GM12878 (cell line): Measurements from ENCODE around the gene KAT2A. TPM values are rescaled to one million over a fixed set of nuclear protein-coding genes. Genes with fewer than 3 reads are reported as not detected.

ENCODE experiments used
- ATAC-seq: fragments of 200-7000 bp; cut with Tn5 transposase; 3 replicates; pipeline ENCODE4 v1.9.1; 2020; ENCODE audit warnings: mild to moderate bottlenecking, moderate library complexity
- BruUV-seq: library from RNA; stranded (reverse); fragments of 400-500 nt; replicated peaks from 2 replicates; lab custom pipeline; 2021; lab: Mats Ljungman, UMichigan
- CTCF ChIA-PET: fragments of 300-600 bp; sonication (Branson Sonifier 250); formaldehyde crosslinking; extraction: SDS; loops from one replicate; lab custom pipeline; 2021; ENCODE audit warnings: inconsistent platforms; lab: Yijun Ruan, JAX
- POLR2A ChIA-PET: fragments of 350-600 bp; formaldehyde crosslinking; extraction: SDS; loops from one replicate; lab custom pipeline; 2021; ENCODE audit warnings: inconsistent platforms; lab: Charles Lee
- RAD21 ChIA-PET: fragments of 300-600 bp; sonication (Branson Sonifier 250); formaldehyde crosslinking; loops from one replicate; lab custom pipeline; 2023; ENCODE audit warnings: antibody characterized with exemption; ENCODE audit not compliant: unreplicated experiment; lab: Charles Lee
- SMC1A ChIA-PET: fragments of 300-600 bp; sonication (Branson Sonifier 250); formaldehyde crosslinking; loops from one replicate; lab custom pipeline; 2023; ENCODE audit not compliant: unreplicated experiment, uncharacterized antibody; lab: Charles Lee
- DNase-seq: peaks from one replicate; pipeline ENCODE4 v3.0.0-alpha.2; 2011; ENCODE audit warnings: low read depth, low spot score
- FAIRE-seq: peaks from 3 replicates; lab custom pipeline; 2011; peaks lifted over from hg19 to GRCh38; lab: Jason Lieb, UNC
- H2AFZ ChIP-seq: 2 replicates; pipeline ENCODE4 v1.6.0; 2011; ENCODE audit warnings: low read depth, low read length, control low read depth; ENCODE audit not compliant: control insufficient read depth
- H3K27ac ChIP-seq: 2 replicates; pipeline ENCODE4 v1.5.1; 2011; ENCODE audit warnings: control low read depth; ENCODE audit not compliant: control insufficient read depth, insufficient read depth
- H3K27me3 ChIP-seq, 2 experiments: replicated peaks in 1 of 2; 2 replicates each; pipeline versions ENCODE4 v1.6.0 to v1.6.1; 2011; ENCODE audit warnings: low read length in 1 of 2; ENCODE audit not compliant: control insufficient read depth in 2 of 2, insufficient read depth in 2 of 2
- H3K36me3 ChIP-seq, 2 experiments: 2 replicates each; pipeline ENCODE4 v1.5.1; 2011; ENCODE audit warnings: low read length in 1 of 2; ENCODE audit not compliant: control insufficient read depth in 2 of 2, insufficient read depth in 2 of 2
- H3K4me1 ChIP-seq: 2 replicates; pipeline ENCODE4 v1.6.1; 2011; ENCODE audit warnings: mild to moderate bottlenecking, low read length, moderate library complexity, mixed read lengths; ENCODE audit not compliant: control insufficient read depth, insufficient read depth
- H3K4me2 ChIP-seq: 2 replicates; pipeline ENCODE4 v1.6.0; 2011; ENCODE audit warnings: control low read depth; ENCODE audit not compliant: control insufficient read depth, insufficient read depth
- H3K4me3 ChIP-seq: fragments of 200-600 bp; sonication (generic); 2 replicates; pipeline ENCODE4 v1.5.1; 2016
- H3K79me2 ChIP-seq: 2 replicates; pipeline ENCODE4 v1.6.0; 2011; ENCODE audit warnings: low read length; ENCODE audit not compliant: control insufficient read depth, insufficient read depth
- H3K9ac ChIP-seq: 2 replicates; pipeline ENCODE4 v1.8.0; 2011; ENCODE audit warnings: low read length, control low read depth, mixed read lengths; ENCODE audit not compliant: control insufficient read depth, insufficient read depth
- H3K9me3 ChIP-seq: replicated peaks from 3 replicates; pipeline ENCODE4 v1.5.1; 2011; ENCODE audit warnings: mild to moderate bottlenecking, low read length; ENCODE audit not compliant: control insufficient read depth, insufficient read depth
- H4K20me1 ChIP-seq: 2 replicates; pipeline ENCODE4 v1.6.0; 2011; ENCODE audit not compliant: control insufficient read depth, insufficient read depth
- ATF2 ChIP-seq: IDR thresholded peaks from 2 replicates; pipeline ENCODE4 v1.6.1; 2012; ENCODE audit warnings: low read length, inconsistent platforms
- ATF3 ChIP-seq: IDR thresholded peaks from 2 replicates; pipeline ENCODE4 v1.6.1; 2011; ENCODE audit warnings: low read depth, mild to moderate bottlenecking, low read length, moderate library complexity, borderline replicate concordance; ENCODE audit errors: extremely low read depth
- CEBPB ChIP-seq, 2 experiments: fragments of 150-350 bp in 1 of 2; IDR thresholded peaks; 2 replicates each; pipeline ENCODE4 v1.6.1; 2012 to 2014; ENCODE audit warnings: low read depth in 2 of 2, low read length in 2 of 2, borderline replicate concordance in 1 of 2, inconsistent platforms in 1 of 2
- EGR1 ChIP-seq, 2 experiments: IDR thresholded peaks; 1 replicate in 1 of 2; 2 replicates in 1 of 2; pipeline ENCODE4 v1.6.1; 2011 to 2012; ENCODE audit warnings: low read depth in 2 of 2, low read length in 2 of 2, borderline replicate concordance in 1 of 2, mild to moderate bottlenecking in 1 of 2, moderate library complexity in 1 of 2
- ESRRA ChIP-seq: IDR thresholded peaks from 2 replicates; pipeline ENCODE4 v1.6.1; 2012; ENCODE audit warnings: mild to moderate bottlenecking, low read length, improper control_type of control experiment
- IKZF2 ChIP-seq, 2 experiments: fragments of 450-650 bp; IDR thresholded peaks; 2 replicates each; pipeline ENCODE4 v1.6.1; 2017; ENCODE audit warnings: mild to moderate bottlenecking in 2 of 2, moderate library complexity in 2 of 2
- MYB ChIP-seq: fragments of 150-350 bp; IDR thresholded peaks from 2 replicates; pipeline ENCODE4 v1.6.1; 2014; ENCODE audit warnings: mild to moderate bottlenecking, low read depth, low read length, borderline replicate concordance
- RELA ChIP-seq: fragments of 450-650 bp; IDR thresholded peaks from 2 replicates; pipeline ENCODE4 v1.8.0; 2014; ENCODE audit warnings: borderline replicate concordance; ENCODE audit not compliant: partially characterized antibody
- ZNF687 ChIP-seq: fragments of 450-650 bp; IDR thresholded peaks from 2 replicates; pipeline ENCODE4 v1.6.1; 2017; ENCODE audit warnings: mild to moderate bottlenecking, moderate library complexity
- WGBS: methylation state at CpG from one replicate; pipeline ENCODE4 v1.1.6; 2016; ENCODE audit warnings: low lambda C conversion rate; ENCODE audit not compliant: insufficient replicate concordance, insufficient coverage; ENCODE audit errors: missing lambda C conversion rate; 5-methylcytosine and 5-hydroxymethylcytosine counted together
- in situ Hi-C: fragments of 300-500 bp; cut with MboI; formaldehyde crosslinking; loops from 9 replicates; pipeline ENCODE4 v1.14.3; 2018; ENCODE audit warnings: mixed read lengths
- intact Hi-C: fragments of 100-400 bp; cut with micrococcal nuclease; formaldehyde crosslinking; loops from one replicate; pipeline ENCODE4 v1.14.2; 2022; ENCODE audit not compliant: unreplicated experiment
- polyA plus RNA-seq, 11 experiments: library from polyadenylated mRNA; depleted of rRNA in 4 of 11; unstranded in 6 of 11; stranded (reverse) in 5 of 11; fragments of >200 nt; fragmentation: Nextera tagmentation in 4 of 11; fragmentation: Illumina TruSeq in 1 of 11; extraction: Ambion mirVana in 4 of 11; extraction: Trizol in 1 of 11; gene quantifications; 1 replicate in 1 of 11; 2 replicates in 10 of 11; pipeline versions ENCODE4 v1.2.1 to v1.2.3, GENCODE V29; 2011 to 2016; ENCODE audit warnings: inconsistent platforms in 2 of 11, missing spikeins in 2 of 11, low read depth in 1 of 11
- total RNA-seq, 4 experiments: library from RNA; depleted of rRNA in 3 of 4; stranded (reverse); fragments of >200 nt in 3 of 4; fragmentation: Illumina TruSeq in 1 of 4; extraction: Trizol in 1 of 4; gene quantifications; 2 replicates each; pipeline versions ENCODE4 v1.2.1 to v1.2.3, GENCODE V29; 2013 to 2021

KAT2A gene
- total and polyA plus RNA-seq, 10 of the 15 experiments (the other 5 are each of a cell fraction or from before 2014, with no cell fraction given): 0.85 to 47.5 (median 14.6) TPM

GRCh38 chr17:42165751-42166150 is 44.6 kb upstream of the KAT2A start:
- in situ Hi-C loops (no loop called here), intact Hi-C loops (no loop called here)
- POLR2A ChIA-PET: no interaction called here
- CTCF ChIA-PET: interaction anchor here (2.3 kb wide), 1 partner anchor 15 kb away, joined by 14 read pairs; the partner anchor contains the start of gene KCNH4
- H3K9ac ChIP-seq: no peak overlapping the region
- H3K9me3 ChIP-seq: no peaks in the 10 kb centered on the region
- no peaks in the 10 kb centered on the region for H4K20me1 ChIP-seq
- H3K36me3 ChIP-seq: no peaks in the 10 kb centered on the region
- H3K27ac ChIP-seq: no peak overlapping the region
- H3K4me3 ChIP-seq: no peak overlapping the region
- no peaks in the 10 kb centered on the region for H3K27me3 ChIP-seq
- no peak overlapping the region for H2AFZ ChIP-seq
- RAD21 ChIA-PET: no interaction called here
- TF ChIP-seq IKZF2 (IDR thresholded peaks at IDR 0.05): no peak
- no peak for TF ChIP-seq CEBPB (IDR thresholded peaks at IDR 0.05; ENCODE audit: borderline replicate concordance in 1 of 2, low read depth in 2 of 2, low read length in 2 of 2)
- no peak for TF ChIP-seq EGR1 (IDR thresholded peaks at IDR 0.05; ENCODE audit: borderline replicate concordance in 1 of 2, low read depth in 2 of 2, low read length in 2 of 2)
- SMC1A ChIA-PET: no interaction called here
- no peak for DNase-seq
- 93% methylated on average over 6 of the region's 6 CpGs for WGBS
- H3K79me2 ChIP-seq: no peaks in the 10 kb centered on the region
- FAIRE-seq: no peak
- peaks cover 9% of the 10 kb centered on the region for H3K4me1 ChIP-seq
- BruUV-seq: no TSS peak
- no peak overlapping the region for H3K4me2 ChIP-seq
- ATAC-seq: no peak

GRCh38 chr17:42163696-42164407 is 42.7 kb upstream of the KAT2A start:
- ATAC-seq: no peak
- ChIA-PET POLR2A (no interaction called here), SMC1A (interaction anchor here (0.8 to 2.2 kb wide), 2 partner anchors 15 to 17 kb away, joined by 4 to 11 read pairs; partner anchors contain the start of gene KCNH4), RAD21 (no interaction called here), CTCF (interaction anchor here (1.0 to 3.6 kb wide), 3 partner anchors 10 to 43 kb away, joined by 5 to 33 read pairs (median 8); partner anchors contain the start of genes KAT2A and KCNH4)
- intact Hi-C loops (no loop called here), in situ Hi-C loops (no loop called here)
- no peak overlapping the region for H3K9ac ChIP-seq
- DNase-seq: no peak
- H3K4me2 ChIP-seq: no peak overlapping the region
- H3K27ac ChIP-seq: no peak overlapping the region
- no peaks in the 10 kb centered on the region for H4K20me1 ChIP-seq
- FAIRE-seq: no peak
- no peaks in the 10 kb centered on the region for H3K27me3 ChIP-seq
- 72% methylated on average over 22 of the region's 22 CpGs for whole genome bisulfite sequencing
- peaks cover 9% of the 10 kb centered on the region for H3K4me1 ChIP-seq
- no peak overlapping the region for H2AFZ ChIP-seq
- H3K79me2 ChIP-seq: no peaks in the 10 kb centered on the region
- no peaks in the 10 kb centered on the region for H3K36me3 ChIP-seq
- no peaks in the 10 kb centered on the region for H3K9me3 ChIP-seq
- BruUV-seq: no TSS peak
- no peak overlapping the region for H3K4me3 ChIP-seq
- TF ChIP-seq ZNF687: no peak
- TF ChIP-seq RELA: no peak
- no peak for TF ChIP-seq ATF3
- TF ChIP-seq MYB: no peak
- TF ChIP-seq ESRRA: no peak
- TF ChIP-seq ATF2: no peak
